Measurements from ENCODE around the gene BNC2.

Gene BNC2

DNA sequence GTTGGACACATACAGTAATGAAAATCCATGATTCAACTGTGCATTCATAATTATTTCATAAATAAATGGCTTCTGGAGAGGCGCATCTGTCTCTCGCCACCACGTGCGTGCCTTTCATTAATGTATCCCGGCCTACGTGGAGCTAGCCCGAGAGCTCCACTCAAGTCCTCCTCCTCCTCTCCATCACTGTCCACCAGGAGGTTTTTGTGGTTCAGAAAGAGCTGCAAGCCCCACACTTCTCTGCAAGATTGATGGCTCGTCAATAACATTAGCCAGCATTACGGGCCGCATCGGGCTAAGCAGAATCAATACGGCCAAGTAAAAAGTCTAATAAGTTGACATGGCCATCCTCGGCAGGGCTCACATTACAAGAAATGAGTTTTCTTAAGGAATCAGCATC is 499.8 kb downstream of the BNC2 start:
- DNase-seq (ENCODE audit: extremely low read depth, low read depth): no peak
- TF ChIP-seq, protein P1, sequence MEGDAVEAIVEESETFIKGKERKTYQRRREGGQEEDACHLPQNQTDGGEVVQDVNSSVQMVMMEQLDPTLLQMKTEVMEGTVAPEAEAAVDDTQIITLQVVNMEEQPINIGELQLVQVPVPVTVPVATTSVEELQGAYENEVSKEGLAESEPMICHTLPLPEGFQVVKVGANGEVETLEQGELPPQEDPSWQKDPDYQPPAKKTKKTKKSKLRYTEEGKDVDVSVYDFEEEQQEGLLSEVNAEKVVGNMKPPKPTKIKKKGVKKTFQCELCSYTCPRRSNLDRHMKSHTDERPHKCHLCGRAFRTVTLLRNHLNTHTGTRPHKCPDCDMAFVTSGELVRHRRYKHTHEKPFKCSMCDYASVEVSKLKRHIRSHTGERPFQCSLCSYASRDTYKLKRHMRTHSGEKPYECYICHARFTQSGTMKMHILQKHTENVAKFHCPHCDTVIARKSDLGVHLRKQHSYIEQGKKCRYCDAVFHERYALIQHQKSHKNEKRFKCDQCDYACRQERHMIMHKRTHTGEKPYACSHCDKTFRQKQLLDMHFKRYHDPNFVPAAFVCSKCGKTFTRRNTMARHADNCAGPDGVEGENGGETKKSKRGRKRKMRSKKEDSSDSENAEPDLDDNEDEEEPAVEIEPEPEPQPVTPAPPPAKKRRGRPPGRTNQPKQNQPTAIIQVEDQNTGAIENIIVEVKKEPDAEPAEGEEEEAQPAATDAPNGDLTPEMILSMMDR (IDR thresholded peaks at IDR 0.05; ENCODE audit: low read depth, low read length): no peak

DNA sequence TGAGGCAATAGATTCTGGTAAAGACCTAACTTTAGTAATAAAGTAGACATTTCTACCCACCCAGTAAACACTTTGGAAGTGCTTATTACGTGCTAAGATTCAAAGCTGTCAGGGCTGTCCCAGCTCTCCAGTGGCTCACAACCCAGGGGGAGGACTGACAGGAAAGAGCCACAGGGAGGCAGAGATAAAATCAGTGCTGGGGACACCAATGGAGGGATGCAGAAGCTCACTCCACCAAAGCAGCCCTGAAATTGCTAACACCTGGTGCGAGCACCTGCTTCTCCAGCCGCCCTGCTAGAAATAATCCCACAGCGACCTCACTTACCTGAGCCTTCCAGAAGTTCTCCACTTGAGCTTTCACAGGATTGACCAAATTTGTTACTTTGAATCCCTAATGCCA is 501.0 kb downstream of the BNC2 start:
- TF ChIP-seq, protein P1 (IDR thresholded peaks at IDR 0.05; ENCODE audit: low read depth, low read length): no peak
- no peak for DNase-seq (ENCODE audit: extremely low read depth, low read depth)

DNA sequence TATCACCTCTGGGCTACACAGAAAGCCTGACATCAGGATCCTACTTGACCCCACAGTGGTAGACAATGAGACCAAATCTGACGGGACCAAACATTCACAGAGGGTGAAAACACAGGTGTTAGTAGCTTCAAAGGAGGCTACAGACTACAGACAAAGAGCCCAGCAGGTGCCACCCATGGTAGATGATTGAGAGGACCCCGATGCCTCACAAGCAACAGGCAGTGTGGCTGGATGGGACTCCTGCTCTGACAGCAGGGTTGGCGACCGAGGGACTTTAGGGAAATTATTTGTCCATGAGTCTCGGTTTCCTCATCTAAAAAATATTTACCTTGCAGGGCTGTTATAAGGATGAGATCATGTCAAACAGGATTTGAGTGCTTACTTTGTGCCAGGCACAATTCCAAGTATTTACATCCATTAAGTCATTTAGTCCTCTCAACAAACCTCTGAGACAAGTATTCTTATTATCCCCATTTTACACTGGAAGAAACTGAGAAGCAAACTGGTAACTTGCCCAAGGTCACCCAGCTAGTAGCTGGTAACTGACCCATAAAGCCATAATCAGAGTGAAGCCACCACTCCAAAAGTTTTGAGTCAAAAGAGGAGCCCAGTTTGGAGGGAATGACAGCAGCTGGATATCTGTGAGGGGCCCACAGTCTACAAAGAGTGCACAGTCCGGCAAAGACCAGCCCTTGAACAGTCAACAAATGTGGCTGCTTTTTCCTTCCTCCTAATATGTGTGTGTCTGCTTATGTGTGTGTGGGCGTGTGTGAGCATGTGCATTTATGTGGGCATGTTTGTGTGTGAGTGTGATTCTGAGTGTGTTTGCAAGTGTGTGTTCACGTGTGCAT is 502.0 kb downstream of the BNC2 start:
- TF ChIP-seq, protein P1 (IDR thresholded peaks at IDR 0.05; ENCODE audit: low read depth, low read length): no peak
- DNase-seq (ENCODE audit: extremely low read depth, low read depth): no peak

DNA sequence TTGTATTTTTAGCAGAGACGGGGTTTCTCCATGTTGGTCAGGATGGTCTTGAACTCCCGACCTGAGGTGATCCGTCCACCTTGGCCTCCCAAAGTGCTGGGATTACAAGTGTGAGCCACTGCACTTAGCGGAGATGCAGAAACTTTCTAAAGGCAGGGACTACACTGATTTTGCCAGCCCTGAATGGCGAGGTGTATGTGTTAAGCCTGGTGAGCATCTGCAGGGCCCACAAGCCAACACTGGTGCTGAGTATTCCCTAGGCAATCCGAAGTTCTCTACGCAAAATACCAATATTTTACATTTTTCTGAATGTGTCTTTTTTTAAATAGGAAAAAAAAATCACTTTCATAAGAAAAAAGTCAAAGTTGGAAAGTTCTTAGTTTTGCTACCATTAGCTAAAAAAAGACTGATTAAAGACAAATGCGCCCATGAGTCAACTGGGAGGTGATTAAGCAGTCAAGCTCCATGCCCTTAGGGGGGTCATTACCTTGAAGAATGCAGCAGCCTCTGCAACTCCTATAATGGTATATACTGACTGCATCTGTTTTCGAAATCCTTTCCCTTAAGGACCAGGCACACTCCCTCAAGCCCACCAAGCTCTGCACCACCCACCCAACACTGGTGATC is 502.8 kb downstream of the BNC2 start:
- peak; percentile 54 for DNase-seq (ENCODE audit: extremely low read depth, low read depth)
- TF ChIP-seq, protein P1 (IDR thresholded peaks at IDR 0.05; ENCODE audit: low read depth, low read length): no peak

DNA sequence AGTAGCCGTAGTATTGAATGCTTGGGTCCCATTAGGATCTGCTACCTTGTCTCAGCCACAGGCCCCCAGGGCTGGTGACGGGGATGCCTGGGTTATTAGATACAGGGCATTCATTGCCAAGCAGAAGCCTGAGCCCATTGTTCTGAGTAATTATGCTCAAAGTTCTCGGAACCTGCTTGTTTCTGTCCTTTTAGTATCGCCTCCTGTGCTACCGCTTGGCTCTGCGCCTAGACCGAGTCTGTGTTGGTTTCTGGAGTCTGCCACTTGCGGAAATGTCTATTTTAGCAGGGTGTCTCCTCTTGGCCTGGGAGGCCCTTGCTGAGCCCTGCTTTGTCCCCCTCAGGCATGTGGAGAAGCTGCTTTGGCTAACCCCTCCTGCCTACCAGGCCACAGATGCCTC is 506.1 kb downstream of the BNC2 start:
- TF ChIP-seq, protein P1 (IDR thresholded peaks at IDR 0.05; ENCODE audit: low read depth, low read length): no peak
- no peak for DNase-seq (ENCODE audit: extremely low read depth, low read depth)

DNA sequence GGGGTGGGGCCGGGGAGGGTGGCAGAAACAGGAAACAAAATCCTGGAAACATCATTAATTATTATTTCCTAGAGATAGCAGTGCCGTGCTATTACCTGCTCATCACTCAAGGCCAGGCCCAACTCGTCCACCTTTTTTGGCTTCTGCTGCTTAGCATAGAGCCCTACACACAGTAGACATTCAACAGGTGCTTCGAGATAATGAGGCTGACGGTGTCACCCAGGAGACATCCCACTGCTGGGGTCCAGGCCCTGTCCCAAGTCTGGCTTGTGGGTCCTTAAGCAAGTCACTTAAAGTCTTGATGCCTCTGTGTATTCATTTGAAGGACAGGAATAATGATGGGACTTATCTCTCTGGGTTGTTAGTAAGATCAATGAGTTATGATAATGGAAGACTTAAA is 506.6 kb downstream of the BNC2 start:
- no peak for DNase-seq (ENCODE audit: extremely low read depth, low read depth)
- TF ChIP-seq, protein P1 (IDR thresholded peaks at IDR 0.05; ENCODE audit: low read depth, low read length): no peak

DNA sequence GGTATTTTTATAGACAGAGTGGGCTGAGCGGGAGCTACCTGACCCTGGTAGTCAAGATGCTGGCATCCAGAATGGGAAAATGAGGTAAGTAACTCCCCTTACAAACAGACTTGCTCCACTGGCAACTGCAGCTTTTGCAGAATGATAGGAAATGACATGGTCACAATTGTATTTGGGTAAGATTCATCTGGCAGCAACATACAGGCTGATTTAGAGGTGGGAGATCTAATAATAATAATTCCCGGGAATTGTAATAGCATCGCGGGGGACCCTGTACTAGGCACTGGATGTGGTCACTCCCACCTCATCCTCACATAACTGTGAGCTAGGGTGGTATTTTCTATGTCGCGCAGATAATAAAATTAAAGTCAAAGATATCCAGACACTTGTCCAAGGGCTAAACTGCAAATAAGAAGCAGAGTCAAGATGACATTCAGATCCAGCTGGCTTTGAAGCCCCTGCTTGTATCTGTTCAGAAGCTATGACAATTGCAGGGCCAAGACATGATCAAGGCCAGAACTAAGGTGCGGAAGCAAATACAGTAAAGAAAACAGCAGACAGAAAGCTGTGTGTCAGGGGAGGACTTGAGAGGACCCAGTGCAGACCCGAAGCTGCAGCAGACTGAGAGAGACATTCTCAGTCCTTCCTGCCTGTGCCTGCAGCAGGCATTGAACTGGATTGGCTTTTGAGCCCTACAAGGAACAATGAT is 507.2 kb downstream of the BNC2 start:
- no peak for DNase-seq (ENCODE audit: extremely low read depth, low read depth)
- TF ChIP-seq, protein P1 (IDR thresholded peaks at IDR 0.05; ENCODE audit: low read depth, low read length): no peak
